Left lung (tissue), 10 donors: ENCODE results near the gene UXS1. TPM values are rescaled to one million over a fixed set of nuclear protein-coding genes. Genes with fewer than 3 reads are reported as not detected.
A peak's percentile ranks its signal among the peaks of the same experiment; 100 is the strongest.

ENCODE experiments used
- ATAC-seq: fragments of 200-7000 bp; cut with Tn5 transposase; one replicate; pipeline ENCODE4 v1.9.1; 2020; ENCODE audit warnings: moderate library complexity
- DNase-seq, 4 donors: peaks; one replicate each; pipeline ENCODE4 v3.0.0-alpha.2; 2013 to 2020
- H3K27ac ChIP-seq, 2 donors: fragments of 200-600 bp; sonication (generic) in 1 of 2; one replicate each; pipeline versions ENCODE4 v1.5.0 to v1.8.0; 2020 to 2021
- H3K27me3 ChIP-seq, 2 donors: fragments of 200-600 bp; sonication (generic) in 1 of 2; one replicate each; pipeline versions ENCODE4 v1.5.0 to v1.8.0; 2020 to 2021
- H3K36me3 ChIP-seq, 2 donors: fragments of 200-600 bp; sonication (generic) in 1 of 2; one replicate each; pipeline versions ENCODE4 v1.5.0 to v1.8.0; 2020 to 2021
- H3K4me1 ChIP-seq, 2 donors: fragments of 200-600 bp; one replicate each; pipeline ENCODE4 v1.8.0; 2021
- H3K4me3 ChIP-seq, 2 donors: fragments of 200-600 bp; sonication (generic) in 1 of 2; one replicate each; pipeline versions ENCODE4 v1.5.0 to v1.8.0; 2020 to 2021; ENCODE audit warnings: mild to moderate bottlenecking in 1 of 2
- H3K9me3 ChIP-seq, 2 donors: fragments of 200-600 bp; sonication (generic) in 1 of 2; one replicate each; pipeline versions ENCODE4 v1.5.0 to v1.8.0; 2020 to 2021
- CTCF ChIP-seq, 2 donors: fragments of 200-600 bp; sonication (generic) in 1 of 2; IDR thresholded peaks; one replicate each; pipeline versions ENCODE4 v1.5.0 to v1.8.0; 2021; ENCODE audit warnings: antibody characterized with exemption in 2 of 2
- intact Hi-C, 2 donors: fragments of 100-400 bp; cut with DNase I; formaldehyde crosslinking; loops; one replicate each; pipeline versions ENCODE4 v1.11.2 to v1.14.2; 2022
- polyA plus RNA-seq, 6 donors: library from polyadenylated mRNA; unstranded; fragments of 120-200 nt; gene quantifications; one replicate each; pipeline ENCODE4 v1.2.1, GENCODE V29; 2013; ENCODE audit not compliant: insufficient read length in 6 of 6
- total RNA-seq, 2 donors: library from RNA; stranded (reverse); fragmentation: NEBNext Ultra II Directional; extraction: Animal tissue kit (Norgen Biotek cat#: 25700); gene quantifications; one replicate each; pipeline ENCODE4 v1.2.1, GENCODE V29; 2021
- donor health status: DM: no; HTN: yes; CAD: no.
- donor health status: DM: no; HTN: no; CAD: no.

UXS1 gene
- total and polyA plus RNA-seq, 8 donors: 46.9 to 98.5 (median 87.4) TPM

DNA sequence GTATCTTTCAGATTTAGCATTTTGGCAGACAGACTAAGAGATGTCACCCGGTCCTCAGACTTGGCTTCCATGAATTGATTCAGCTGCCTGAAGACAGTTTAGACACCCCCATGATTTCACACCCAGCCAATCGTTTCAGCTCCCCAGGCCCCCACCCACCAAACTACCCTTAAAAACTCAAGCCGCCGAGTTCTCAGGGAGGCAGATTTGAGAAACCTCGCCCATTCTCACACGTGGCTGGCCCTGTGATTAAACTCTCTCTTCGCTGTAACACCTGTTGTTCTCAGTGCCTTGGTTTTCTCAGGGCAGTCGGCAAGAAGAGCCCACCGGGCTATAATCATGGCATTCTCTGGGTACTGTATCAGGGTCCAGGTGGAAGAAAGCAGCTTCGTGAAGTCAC, 35.2 kb downstream of the UXS1 start:
- no peak for DNase-seq
- Histone ChIP-seq H3K27ac (no peak overlapping the region), H3K36me3 (peaks cover 0 to 17% of the 10 kb centered on the region in 2 donors), H3K27me3 (no peaks in the 10 kb centered on the region), H3K4me3 (no peak overlapping the region), H3K4me1 (peaks cover 5 to 28% of the 10 kb centered on the region in 2 donors), H3K9me3 (peaks cover 0 to 10% of the 10 kb centered on the region in 2 donors)
- TF ChIP-seq CTCF (IDR thresholded peaks at IDR 0.05): no peak
- intact Hi-C loops: no loop called here
- no peak for ATAC-seq

DNA sequence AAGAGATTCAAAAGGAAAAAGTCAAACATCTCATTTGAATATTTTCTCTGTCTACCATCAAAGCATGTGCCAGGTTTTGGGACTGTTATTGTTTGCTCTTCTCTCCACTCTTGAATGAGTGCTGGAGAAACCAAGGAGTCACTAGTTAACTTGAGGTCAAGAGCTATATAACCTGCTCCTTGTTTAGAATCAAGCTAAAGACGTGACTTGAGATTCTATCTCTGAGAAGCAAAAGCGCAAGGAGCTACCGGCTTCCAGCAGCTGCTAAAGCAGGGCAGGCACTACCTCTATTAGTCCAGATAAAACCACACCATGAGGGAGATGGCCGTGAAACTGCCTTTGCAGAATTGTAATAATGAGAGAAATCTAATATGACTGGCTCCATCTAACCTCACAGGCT, 36.0 kb downstream of the UXS1 start:
- H3K27ac ChIP-seq: no peak overlapping the region
- H3K4me3 ChIP-seq: no peak overlapping the region
- intact Hi-C loops: no loop called here
- H3K4me1 ChIP-seq: peaks cover 5 to 28% of the 10 kb centered on the region in 2 donors
- TF ChIP-seq CTCF (IDR thresholded peaks at IDR 0.05): no peak
- DNase-seq (peak in 1 of 4 donors; percentile 23), ATAC-seq (peak; percentile 77)
- H3K36me3 ChIP-seq: peaks cover 0 to 25% of the 10 kb centered on the region in 2 donors
- no peaks in the 10 kb centered on the region for H3K27me3 ChIP-seq
- H3K9me3 ChIP-seq: peaks cover 0 to 17% of the 10 kb centered on the region in 2 donors

GRCh38 chr2:106157416-106157815, 36.7 kb downstream of the UXS1 start:
- no peak for ATAC-seq
- no peak for TF ChIP-seq CTCF (IDR thresholded peaks at IDR 0.05)
- Histone ChIP-seq H3K9me3 (peaks cover 0 to 20% of the 10 kb centered on the region in 2 donors), H3K4me3 (no peak overlapping the region), H3K27ac (no peak overlapping the region), H3K27me3 (no peaks in the 10 kb centered on the region), H3K36me3 (peaks cover 0 to 27% of the 10 kb centered on the region in 2 donors), H3K4me1 (peaks cover 5 to 28% of the 10 kb centered on the region in 2 donors)
- DNase-seq: no peak
- intact Hi-C loops: no loop called here

GRCh38 chr2:106156305-106157296, 37.5 kb downstream of the UXS1 start:
- no peak overlapping the region for H3K27ac ChIP-seq
- H3K9me3 ChIP-seq: peaks cover 0 to 20% of the 10 kb centered on the region in 2 donors
- no peaks in the 10 kb centered on the region for H3K27me3 ChIP-seq
- DNase-seq (no peak), ATAC-seq (no peak)
- peaks cover 0 to 27% of the 10 kb centered on the region in 2 donors for H3K36me3 ChIP-seq
- no peak for TF ChIP-seq CTCF (IDR thresholded peaks at IDR 0.05)
- intact Hi-C loops: no loop called here
- no peak overlapping the region for H3K4me3 ChIP-seq
- peaks cover 5 to 25% of the 10 kb centered on the region in 2 donors for H3K4me1 ChIP-seq

GRCh38 chr2:106153781-106154180, 40.3 kb downstream of the UXS1 start:
- Histone ChIP-seq H3K27me3 (no peaks in the 10 kb centered on the region), H3K27ac (no peak overlapping the region), H3K4me3 (no peak overlapping the region), H3K9me3 (peaks cover 0 to 20% of the 10 kb centered on the region in 2 donors), H3K4me1 (peaks cover 0 to 9% of the 10 kb centered on the region in 2 donors), H3K36me3 (peaks cover 0 to 38% of the 10 kb centered on the region in 2 donors)
- intact Hi-C loops: no loop called here
- ATAC-seq (no peak), DNase-seq (no peak)
- no peak for TF ChIP-seq CTCF (IDR thresholded peaks at IDR 0.05)
